GM18499 (cell line): Measurements from ENCODE around the gene U2AF1L4.

Source experiments
- ATAC-seq: cut with Tn5 transposase; IDR thresholded peaks from one replicate; pipeline ENCODE4 v1.9.1; 2021; ENCODE audit warnings: moderate number of reproducible peaks; ENCODE audit not compliant: insufficient read depth, unreplicated experiment

The U2AF1L4 gene, protein sequence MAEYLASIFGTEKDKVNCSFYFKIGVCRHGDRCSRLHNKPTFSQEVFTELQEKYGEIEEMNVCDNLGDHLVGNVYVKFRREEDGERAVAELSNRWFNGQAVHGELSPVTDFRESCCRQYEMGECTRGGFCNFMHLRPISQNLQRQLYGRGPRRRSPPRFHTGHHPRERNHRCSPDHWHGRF

GRCh38 chr19:35745328-35746086 lies at the start of gene U2AF1L4, which contains the start of gene PSENEN:
TSS of gene U2AF1L4 (minus strand) at chr19:35745418. CDS start at chr19:35745391, 27 bp downstream.
TSS of gene PSENEN (plus strand) at chr19:35745651. CDS start at chr19:35745931, 280 bp downstream.
- ATAC-seq = peak; percentile 33

DNA sequence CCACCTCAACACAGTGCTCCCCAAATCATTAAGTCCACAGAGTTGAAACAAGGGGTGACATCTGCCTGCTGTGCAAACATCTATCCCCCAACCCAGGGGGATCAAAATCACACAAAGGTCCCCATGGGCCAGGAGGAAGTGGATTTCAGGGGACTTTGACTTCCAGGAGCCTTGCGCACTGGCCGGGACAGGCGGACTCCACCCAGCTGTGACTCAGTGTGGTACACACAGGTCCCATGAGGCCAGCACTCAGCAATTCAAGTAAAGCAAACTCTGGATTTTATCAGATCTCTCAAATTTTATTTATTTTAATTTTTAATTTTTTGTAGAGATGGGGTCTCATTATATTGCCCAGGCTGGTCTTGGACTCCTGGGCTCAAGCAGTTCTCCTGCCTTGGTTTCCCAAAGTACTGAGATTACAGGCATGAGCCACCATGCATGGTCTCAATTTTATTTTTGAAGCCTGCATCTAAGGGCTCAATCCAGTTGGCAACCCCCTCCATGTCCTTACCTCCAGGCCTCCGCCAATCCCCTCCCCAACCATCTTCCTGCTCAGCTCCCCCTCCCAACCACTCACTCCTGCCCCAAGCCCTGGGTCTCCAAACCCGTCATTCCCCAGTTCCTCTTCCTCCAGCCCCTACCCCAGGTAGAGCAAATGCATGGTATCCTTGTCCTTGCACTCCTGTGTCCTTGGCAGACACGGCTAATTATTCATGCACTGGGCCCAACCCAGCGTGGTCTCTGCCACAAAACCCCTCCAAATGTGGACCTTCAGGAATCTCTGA lies 48.4 kb upstream of the U2AF1L4 start:
- ATAC-seq = no peak

- ATAC-seq = no peak
These were observed 47.7 kb upstream of the U2AF1L4 start for GRCh38 chr19:35792888-35793287.

DNA sequence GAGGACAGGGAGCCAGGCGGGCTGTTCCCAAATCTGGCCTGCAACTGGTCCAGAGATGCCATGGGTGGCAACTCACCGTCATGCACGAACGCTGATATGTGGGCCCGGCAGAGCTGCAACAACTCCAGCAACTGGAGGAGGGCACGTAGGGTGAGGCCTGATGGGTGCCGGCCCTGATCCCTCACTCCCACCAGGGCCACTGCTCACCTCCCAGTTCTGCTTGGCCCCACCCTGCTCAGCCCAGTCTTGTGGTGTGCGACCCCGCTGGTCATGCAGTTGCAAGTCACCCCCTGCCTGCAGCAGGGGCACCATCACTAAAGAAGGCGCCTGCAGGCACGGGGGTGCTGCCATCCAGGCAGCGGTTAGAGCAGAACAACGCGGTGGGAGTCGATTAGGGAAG lies 47.1 kb upstream of the U2AF1L4 start:
- ATAC-seq = no peak

DNA sequence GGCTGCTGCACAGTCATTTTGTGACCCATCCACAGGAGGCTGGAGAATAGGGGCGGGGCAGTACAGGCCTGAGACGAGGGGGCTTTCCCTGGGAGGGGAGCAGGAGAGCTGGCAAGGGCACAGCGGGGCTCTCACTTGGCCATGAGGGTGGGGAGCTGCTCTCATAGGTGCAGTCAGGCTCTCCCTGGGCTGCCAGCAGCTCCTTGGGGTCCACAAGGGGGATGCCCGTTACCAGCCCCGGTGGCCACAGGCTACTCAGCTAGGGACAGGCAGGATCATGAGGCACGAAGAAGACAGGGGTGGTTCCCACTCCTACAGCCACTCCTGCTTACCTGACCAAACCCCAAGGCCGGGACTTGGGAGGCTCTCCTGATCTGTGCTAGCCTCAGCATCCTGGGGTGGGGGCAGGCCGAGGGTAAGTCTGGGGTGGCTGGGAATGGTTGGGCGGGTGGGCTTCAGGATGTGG lies 46.6 kb upstream of the U2AF1L4 start:
- no peak for ATAC-seq

DNA sequence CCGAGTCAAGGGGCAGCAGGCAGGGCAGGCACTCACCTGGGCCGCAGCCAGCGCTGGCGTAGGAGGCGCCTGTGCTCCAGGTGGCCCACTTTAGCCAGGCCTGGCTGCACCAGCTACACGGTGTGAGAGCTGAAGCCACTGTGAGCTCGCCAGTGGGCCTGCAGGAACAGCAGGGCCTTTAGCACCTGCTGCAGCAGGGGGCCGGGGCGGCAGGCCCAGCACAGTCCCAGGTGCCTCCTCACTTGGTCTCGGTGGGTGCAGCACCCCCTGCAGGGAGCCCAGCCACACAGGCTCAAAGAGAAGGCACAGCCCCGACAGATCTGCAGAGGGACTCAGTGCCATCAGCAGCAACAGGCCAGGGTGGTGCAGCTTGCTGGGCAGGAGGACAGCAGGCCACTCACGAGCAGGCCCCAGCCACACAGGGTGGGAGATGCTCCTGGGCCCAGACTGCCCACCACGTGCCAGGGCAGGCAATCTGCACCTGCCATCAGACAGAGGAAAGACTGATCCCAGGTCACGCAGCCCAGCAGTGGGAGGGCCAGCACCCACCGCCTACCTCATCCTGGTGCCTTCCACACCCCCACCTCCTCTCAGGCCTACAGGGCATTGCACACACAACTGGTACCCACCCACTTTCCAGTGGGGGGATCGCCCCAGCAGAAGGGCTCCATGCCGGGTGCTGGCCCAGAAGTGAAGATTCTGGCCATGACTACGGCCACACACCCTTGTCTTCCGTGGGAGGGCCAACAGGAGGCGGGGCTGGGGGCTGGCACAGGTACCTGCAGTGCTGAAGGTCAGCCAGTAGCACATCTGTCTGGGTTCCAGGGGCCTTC lies 46.0 kb upstream of the U2AF1L4 start:
- no peak for ATAC-seq

- ATAC-seq = no peak
These were observed 45.0 kb upstream of the U2AF1L4 start for GRCh38 chr19:35789978-35790944.

DNA sequence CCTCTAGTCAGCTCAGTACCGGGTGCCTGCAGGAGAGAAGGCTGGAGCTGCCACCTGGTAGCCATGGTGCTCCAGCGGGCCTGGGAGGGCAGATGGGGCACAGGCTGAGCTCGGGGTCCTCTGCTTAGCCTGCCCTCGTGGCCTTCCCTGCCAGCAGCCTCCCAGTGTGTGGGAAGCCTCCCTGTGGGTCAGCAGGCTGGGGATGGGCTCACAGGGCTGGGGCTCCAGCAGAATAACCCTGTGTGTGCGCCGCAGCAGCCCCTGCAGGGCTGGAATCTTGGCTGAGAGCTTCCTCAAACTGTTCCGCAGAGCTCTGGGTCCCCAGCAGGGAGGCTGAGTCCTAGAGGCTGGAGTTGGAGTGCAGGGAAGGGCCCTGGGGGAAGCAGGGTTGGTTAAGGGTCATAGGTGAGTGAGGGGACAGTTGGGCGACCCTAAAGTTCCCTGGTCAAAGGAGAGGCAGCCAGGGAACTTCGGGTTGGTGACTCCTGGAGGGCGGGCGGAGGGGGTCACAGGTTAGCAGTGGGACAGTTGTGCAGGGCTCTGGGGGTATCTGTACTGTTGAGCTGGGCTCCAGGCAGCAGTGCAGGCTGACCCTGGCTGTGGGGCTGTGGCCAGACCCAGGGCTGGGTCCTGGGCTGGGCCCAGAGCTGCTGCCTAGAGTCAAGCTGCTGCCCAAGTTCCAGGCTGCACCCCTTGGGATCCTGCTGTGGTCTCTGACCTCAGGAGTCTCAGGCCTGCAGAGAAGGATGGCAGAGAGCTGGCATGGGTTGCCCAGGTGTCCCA lies 44.2 kb upstream of the U2AF1L4 start:
- no peak for ATAC-seq

- no peak for ATAC-seq
These were observed 43.2 kb upstream of the U2AF1L4 start for GRCh38 chr19:35788205-35788960.

DNA sequence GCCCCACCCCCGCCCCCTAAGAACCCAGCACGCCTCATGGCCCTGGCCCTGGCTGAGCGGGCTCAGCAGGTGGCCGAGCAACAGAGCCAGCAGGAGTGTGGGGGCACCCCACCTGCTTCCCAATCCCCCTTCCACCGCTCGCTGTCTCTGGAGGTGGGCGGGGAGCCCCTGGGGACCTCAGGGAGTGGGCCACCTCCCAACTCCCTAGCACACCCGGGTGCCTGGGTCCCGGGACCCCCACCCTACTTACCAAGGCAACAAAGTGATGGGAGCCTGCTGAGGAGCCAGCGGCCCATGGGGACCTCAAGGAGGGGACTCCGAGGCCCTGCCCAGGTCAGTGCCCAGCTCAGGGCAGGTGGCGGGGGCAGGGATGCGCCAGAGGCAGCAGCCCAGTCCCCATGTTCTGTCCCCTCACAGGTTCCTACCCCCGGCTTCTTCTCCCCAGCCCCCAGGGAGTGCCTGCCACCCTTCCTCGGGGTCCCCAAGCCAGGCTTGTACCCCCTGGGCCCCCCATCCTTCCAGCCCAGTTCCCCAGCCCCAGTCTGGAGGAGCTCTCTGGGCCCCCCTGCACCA lies 42.1 kb upstream of the U2AF1L4 start:
- no peak for ATAC-seq

DNA sequence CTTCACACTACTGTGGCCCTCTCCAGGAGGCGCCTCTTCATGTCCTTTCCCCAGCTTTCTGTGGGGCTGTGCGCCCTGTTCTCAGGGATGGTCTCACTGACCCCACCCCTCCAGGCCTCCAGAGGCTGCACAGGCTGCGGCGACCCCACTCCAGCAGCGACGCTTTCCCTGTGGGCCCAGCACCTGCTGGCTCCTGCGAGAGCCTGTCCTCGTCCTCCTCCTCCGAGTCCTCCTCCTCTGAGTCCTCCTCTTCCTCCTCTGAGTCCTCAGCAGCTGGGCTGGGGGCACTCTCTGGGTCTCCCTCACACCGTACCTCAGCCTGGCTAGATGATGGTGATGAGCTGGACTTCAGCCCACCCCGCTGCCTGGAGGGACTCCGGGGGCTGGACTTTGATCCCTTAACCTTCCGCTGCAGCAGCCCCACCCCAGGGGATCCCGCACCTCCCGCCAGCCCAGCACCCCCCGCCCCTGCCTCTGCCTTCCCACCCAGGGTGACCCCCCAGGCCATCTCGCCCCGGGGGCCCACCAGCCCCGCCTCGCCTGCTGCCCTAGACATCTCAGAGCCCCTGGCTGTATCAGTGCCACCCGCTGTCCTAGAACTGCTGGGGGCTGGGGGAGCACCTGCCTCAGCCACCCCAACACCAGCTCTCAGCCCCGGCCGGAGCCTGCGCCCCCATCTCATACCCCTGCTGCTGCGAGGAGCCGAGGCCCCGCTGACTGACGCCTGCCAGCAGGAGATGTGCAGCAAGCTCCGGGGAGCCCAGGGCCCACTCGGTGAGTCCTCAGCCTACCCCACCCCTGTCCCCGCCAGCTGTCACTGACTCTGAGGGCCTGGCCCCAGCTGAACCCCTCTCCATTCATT lies 41.3 kb upstream of the U2AF1L4 start:
- ATAC-seq = no peak

GRCh38 chr19:35785339-35785627 lies 40.1 kb upstream of the U2AF1L4 start:
- ATAC-seq = no peak

- no peak for ATAC-seq
These were observed 39.5 kb upstream of the U2AF1L4 start for GRCh38 chr19:35784503-35785338.

DNA sequence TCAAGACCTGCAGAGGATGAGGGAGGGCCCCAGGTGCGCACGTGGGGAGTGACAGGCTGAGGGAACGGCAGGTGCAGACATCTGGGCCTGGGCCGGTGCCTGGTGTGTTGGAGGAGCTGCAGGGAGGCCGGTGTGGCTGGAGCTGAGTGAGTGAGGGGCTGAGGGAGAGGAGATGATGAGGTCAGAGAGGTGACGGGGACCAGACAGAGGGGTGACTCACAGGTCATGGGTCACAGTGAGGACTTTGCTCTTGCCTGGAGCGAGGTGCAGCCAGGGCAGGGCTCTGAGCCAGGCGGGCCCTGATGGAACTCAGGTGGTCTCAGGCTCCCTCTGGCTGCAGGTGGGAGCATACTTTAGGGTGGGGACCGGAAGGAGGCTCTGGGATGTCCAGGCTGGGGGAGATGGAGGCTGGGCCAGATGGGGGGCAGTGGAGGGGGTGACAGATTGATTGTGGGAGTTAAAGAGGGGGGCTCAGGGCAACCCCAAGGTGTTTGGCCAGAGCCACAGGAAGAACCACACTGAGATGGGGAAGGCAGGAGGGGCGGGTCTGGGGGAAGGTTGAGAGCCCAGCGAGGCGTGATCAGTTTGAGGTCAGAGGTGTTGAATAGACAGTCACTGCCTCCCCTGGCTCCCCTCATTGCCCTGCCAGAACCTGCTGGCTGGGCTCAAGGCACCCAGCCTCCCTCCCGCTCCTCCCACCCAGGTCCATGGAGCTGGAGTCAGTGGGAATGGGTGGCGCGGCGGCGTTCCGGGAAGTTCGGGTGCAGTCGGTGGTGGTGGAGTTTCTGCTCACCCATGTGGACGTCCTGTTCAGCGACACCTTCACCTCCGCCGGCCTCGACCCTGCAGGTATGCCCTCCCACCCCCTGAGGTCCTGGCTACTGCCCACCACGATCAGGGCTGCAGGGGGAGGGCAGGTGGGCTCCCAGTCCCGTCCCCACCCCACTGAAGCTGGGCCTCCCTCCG lies 38.5 kb upstream of the U2AF1L4 start:
- no peak for ATAC-seq

- ATAC-seq = no peak
These were observed 37.4 kb upstream of the U2AF1L4 start for GRCh38 chr19:35782589-35782988.
